GM13977 (cell line): ENCODE results near the gene FOXK1.
"Not testable (repeated sequence)": the region's sequence is repeated elsewhere in the genome, so short reads cannot be mapped to it uniquely, and the experiment has no call there.

ENCODE experiments used
- DNase-seq: peaks from one replicate; pipeline ENCODE4 v3.0.0; 2012; ENCODE audit warnings: low spot score
- in situ Hi-C: fragments of 300-500 bp; cut with MboI; formaldehyde crosslinking; loops from one replicate; pipeline ENCODE4 v1.12.0; 2022; ENCODE audit warnings: low sequenced_read_pairs, low pct_unique_long_range_greater_than_20kb, mixed read lengths, inconsistent platforms; ENCODE audit not compliant: unreplicated experiment
- TF ChIP-seq, protein P1 (sequence below): IDR thresholded peaks from 2 replicates; pipeline ENCODE4 v1.5.1; 2012; ENCODE audit warnings: mild to moderate bottlenecking, control low read depth; ENCODE audit not compliant: insufficient read depth; ENCODE audit errors: extremely low read depth, missing control alignments

FOXK1 gene

GRCh38 chr7:4642468-4643203, 39.5 kb upstream of the FOXK1 start:
- no peak for DNase-seq
- TF ChIP-seq, protein P1, sequence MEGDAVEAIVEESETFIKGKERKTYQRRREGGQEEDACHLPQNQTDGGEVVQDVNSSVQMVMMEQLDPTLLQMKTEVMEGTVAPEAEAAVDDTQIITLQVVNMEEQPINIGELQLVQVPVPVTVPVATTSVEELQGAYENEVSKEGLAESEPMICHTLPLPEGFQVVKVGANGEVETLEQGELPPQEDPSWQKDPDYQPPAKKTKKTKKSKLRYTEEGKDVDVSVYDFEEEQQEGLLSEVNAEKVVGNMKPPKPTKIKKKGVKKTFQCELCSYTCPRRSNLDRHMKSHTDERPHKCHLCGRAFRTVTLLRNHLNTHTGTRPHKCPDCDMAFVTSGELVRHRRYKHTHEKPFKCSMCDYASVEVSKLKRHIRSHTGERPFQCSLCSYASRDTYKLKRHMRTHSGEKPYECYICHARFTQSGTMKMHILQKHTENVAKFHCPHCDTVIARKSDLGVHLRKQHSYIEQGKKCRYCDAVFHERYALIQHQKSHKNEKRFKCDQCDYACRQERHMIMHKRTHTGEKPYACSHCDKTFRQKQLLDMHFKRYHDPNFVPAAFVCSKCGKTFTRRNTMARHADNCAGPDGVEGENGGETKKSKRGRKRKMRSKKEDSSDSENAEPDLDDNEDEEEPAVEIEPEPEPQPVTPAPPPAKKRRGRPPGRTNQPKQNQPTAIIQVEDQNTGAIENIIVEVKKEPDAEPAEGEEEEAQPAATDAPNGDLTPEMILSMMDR: no peak
- in situ Hi-C loops: no loop called here

GRCh38 chr7:4643204-4643471, 39.0 kb upstream of the FOXK1 start:
- DNase-seq, in situ Hi-C loops: not testable (repeated sequence)

DNA sequence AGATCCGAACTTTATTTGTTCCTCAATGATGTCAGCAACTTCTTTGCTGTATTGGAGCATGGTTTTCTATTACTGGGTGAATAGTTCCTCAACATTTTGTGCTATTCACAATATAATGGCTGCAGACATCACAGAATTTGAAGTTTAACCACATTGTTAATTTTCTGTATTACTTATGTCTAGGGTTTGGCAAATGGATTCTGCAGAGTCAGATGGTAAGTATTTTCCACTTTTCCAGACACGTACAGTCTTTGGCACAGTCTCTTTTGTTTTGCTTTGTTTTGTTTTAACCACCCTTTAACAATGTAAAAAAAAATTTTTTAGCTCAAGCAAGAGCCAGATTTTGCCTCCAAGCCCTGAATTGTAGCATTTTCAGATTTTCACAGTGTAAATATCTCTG, 36.8 kb upstream of the FOXK1 start:
- no peak for DNase-seq
- in situ Hi-C loops: no loop called here
- TF ChIP-seq, protein P1: no peak

DNA sequence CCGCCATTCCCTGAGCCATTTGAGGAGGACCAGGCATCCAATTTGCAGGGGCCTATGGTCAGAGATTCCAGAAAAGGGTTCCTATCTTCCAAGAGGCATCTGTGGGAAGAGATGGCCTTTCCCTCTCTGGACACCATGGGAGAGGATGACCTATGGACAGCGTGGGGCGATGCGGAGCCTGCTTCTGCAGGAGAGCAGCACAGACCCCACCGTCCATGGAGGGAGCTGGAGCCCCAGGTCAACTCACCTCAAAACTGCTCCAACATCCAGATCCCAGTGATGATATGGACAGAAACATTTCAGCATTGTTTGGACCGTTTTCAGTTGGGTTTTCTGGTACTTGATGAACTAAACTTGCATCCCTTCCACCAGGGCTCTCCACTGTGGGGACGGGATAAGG, 34.0 kb upstream of the FOXK1 start:
- no peak for DNase-seq
- in situ Hi-C loops: no loop called here
- TF ChIP-seq, protein P1: no peak

DNA sequence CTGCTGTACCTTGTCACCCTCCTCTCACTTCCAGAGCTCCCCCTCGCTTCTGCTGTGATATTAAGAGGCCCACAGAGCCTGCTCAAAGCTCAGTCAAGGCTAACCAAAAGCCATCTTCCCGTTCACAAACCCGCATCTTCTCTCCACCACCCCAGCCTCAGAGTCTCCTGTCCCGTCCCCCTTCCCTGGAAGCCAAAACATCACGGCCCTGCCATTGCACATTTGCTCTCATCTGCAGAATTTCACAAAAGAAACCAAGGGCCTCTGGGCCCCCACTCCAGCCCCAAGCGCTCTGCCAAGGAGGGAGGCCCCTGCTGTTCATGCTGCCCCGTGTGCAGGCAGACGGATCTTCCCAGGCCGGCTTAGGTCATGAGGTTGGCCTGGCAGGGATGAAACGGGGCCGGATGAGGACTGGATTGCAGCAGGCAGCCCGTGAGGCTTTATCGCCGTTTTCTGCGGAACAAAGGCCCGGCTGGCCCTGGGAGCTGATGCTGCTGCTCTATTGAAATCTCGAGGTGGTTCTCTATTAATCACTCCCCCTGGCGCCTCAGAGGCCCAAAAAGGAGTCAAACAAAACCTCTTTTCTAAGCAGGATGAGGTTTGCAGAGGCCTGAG, 31.6 kb upstream of the FOXK1 start:
- in situ Hi-C loops: no loop called here
- no peak for DNase-seq
- TF ChIP-seq, protein P1: no peak

DNA sequence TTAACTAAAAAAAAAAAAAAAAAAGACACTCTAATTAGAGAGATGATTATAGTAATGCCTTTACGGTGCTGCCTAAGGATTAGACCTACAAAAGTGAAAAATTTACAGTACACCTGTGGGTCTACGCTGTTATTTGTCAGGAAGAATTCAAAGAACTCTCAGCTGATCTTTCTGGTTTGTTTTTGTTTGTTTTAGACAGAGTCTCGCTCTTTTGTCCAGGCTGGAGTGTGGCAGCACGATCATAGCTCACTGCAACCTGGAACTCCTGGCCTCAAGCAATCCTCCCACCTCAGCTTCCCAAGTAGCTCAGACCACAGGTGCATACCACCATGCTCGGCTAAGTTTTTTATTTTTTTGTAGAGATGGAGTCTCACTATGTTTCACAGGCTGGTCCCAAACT, 28.3 kb upstream of the FOXK1 start:
- TF ChIP-seq, protein P1: no peak
- in situ Hi-C loops: no loop called here
- DNase-seq: no peak

- TF ChIP-seq, protein P1: no peak
- in situ Hi-C loops: no loop called here
- no peak for DNase-seq
These were observed 26.8 kb upstream of the FOXK1 start for GRCh38 chr7:4655311-4655710.
